ENCODE results near the gene DCC.

DCC gene

DNA sequence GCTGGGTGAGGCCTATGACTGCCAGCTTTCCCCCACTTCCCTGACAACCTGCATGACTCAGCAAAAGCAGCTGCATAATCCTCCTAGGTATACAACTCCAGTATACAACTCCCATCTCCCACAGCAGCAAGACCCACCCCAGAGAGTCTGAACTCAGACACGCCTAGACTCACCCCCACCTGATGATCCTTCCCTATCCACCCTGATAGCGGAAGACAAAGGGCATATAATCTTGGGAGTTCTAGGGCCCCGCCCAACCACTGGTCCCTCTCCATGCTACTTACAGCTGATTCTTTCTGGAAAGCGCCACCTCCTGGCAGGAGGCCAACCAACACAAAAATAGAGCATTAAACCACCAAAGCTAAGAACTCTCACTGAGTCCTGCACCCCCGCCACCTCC is 296.5 kb downstream of the DCC start:
- H3K4me3 ChIP-seq (ENCODE audit: low read depth, low read length), result no peak overlapping the region
- ChIA-PET CTCF (interaction anchor here (0.9 kb wide), 1 partner anchor 10 kb away, joined by 3 read pairs; no protein-coding TSS in a partner anchor), POLR2A (no interaction called here)
- TF ChIP-seq, protein P1, sequence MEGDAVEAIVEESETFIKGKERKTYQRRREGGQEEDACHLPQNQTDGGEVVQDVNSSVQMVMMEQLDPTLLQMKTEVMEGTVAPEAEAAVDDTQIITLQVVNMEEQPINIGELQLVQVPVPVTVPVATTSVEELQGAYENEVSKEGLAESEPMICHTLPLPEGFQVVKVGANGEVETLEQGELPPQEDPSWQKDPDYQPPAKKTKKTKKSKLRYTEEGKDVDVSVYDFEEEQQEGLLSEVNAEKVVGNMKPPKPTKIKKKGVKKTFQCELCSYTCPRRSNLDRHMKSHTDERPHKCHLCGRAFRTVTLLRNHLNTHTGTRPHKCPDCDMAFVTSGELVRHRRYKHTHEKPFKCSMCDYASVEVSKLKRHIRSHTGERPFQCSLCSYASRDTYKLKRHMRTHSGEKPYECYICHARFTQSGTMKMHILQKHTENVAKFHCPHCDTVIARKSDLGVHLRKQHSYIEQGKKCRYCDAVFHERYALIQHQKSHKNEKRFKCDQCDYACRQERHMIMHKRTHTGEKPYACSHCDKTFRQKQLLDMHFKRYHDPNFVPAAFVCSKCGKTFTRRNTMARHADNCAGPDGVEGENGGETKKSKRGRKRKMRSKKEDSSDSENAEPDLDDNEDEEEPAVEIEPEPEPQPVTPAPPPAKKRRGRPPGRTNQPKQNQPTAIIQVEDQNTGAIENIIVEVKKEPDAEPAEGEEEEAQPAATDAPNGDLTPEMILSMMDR (IDR thresholded peaks at IDR 0.05; ENCODE audit: insufficient read depth, low read length, missing control alignments), result no peak
- DNase-seq (ENCODE audit: low read depth, low spot score), result no peak

DNA sequence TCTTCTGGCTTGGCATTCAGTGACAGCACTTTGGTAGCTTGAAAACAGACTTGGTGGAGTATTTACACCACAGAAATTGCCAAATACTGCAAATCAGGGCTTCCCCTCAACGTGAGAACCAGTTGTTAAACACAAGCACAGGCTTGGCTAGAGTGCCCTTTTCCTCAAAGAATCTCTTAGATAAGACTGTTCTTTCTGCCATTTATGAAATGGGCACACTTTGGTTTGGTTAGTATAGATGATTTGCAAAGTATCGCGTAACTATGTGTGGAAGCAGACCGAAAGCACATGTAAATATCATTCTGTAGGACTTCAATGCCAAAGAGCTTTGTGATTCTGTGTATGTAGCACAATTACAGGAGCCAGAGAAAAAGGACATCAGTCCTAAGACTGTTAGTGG is 308.2 kb downstream of the DCC start:
- ChIA-PET POLR2A (no interaction called here), CTCF (no interaction called here)
- TF ChIP-seq, protein P1 (IDR thresholded peaks at IDR 0.05; ENCODE audit: insufficient read depth, low read length, missing control alignments), result no peak
- no peak for DNase-seq (ENCODE audit: low read depth, low spot score)
- H3K4me3 ChIP-seq (ENCODE audit: low read depth, low read length), result no peak overlapping the region

DNA sequence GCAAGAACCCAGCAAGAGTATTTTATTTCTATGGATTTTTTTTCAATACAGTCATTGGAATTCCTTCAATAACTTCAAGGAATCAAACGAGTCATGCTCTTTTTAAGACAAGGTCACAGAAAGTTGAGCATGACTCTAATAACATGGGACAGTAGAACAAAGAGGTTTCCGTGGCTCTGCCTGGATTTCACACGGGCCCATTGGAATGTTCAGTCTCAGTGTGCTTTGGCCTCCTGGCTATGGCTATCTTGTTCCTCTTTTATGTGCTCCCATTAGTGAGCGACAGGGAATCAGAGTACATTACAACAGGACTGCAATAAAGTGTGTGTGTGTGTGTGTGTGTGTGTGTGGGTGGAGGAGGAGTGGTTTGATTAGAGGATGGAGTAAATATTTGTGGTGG is 312.4 kb downstream of the DCC start:
- TF ChIP-seq, protein P1 (IDR thresholded peaks at IDR 0.05; ENCODE audit: insufficient read depth, low read length, missing control alignments), result no peak
- ChIA-PET POLR2A (no interaction called here), CTCF (no interaction called here)
- H3K4me3 ChIP-seq (ENCODE audit: low read depth, low read length), result no peak overlapping the region
- DNase-seq (ENCODE audit: low read depth, low spot score), result no peak

GRCh38 chr18:52657043-52657805 is 317.2 kb downstream of the DCC start:
- no peak for DNase-seq (ENCODE audit: low read depth, low spot score)
- no peak overlapping the region for H3K4me3 ChIP-seq (ENCODE audit: low read depth, low read length)
- TF ChIP-seq, protein P1 (IDR thresholded peaks at IDR 0.05; ENCODE audit: insufficient read depth, low read length, missing control alignments), result no peak
- ChIA-PET POLR2A (no interaction called here), CTCF (interaction anchor here (1.2 kb wide), 1 partner anchor 317 kb away, joined by 3 read pairs; the partner anchor contains the start of gene DCC)

- no peak overlapping the region for H3K4me3 ChIP-seq (ENCODE audit: low read depth, low read length)
- TF ChIP-seq, protein P1 (IDR thresholded peaks at IDR 0.05; ENCODE audit: insufficient read depth, low read length, missing control alignments), result no peak
- no peak for DNase-seq (ENCODE audit: low read depth, low spot score)
- ChIA-PET POLR2A (no interaction called here), CTCF (interaction anchor here (1.2 to 12.6 kb wide), 3 partner anchors 21 to 326 kb away, joined by 3 to 174 read pairs (median 5); partner anchors contain the start of gene DCC)
Measured at GRCh38 chr18:52667463-52668065, 327.6 kb downstream of the DCC start.

DNA sequence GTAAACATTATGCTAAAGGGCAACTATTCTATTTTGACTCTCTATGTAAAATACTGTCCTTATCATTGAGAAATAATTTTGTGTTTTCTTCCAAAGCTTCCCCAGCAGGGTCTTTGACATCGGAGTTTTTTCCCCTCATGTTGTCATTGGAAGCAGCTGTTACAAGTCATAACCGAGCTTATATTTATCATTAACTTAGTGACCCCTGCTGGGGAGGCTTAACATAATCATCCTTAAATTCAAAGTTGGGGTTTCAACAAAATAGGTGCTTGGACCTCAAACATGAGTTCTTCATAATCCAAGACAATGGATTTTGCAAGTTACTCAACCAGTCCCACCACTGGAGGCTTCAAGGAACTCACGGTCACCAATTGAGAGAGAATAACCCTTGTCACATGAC is 330.9 kb downstream of the DCC start:
- CTCF ChIA-PET, result interaction anchor here (0.8 to 12.6 kb wide), 16 partner anchors 8 to 1050 kb away, joined by 3 to 174 read pairs (median 3); partner anchors contain the start of gene DCC
- TF ChIP-seq, protein P1 (IDR thresholded peaks at IDR 0.05; ENCODE audit: insufficient read depth, low read length, missing control alignments), result peak; percentile 10
- H3K4me3 ChIP-seq (ENCODE audit: low read depth, low read length), result no peak overlapping the region
- DNase-seq (ENCODE audit: low read depth, low spot score), result no peak
- POLR2A ChIA-PET, result no interaction called here
